H1 (cell line): ENCODE data around the gene METRN.

Source experiments
- CTCF ChIP-seq, 3 experiments: IDR thresholded peaks; 1 replicate in 2 of 3; 2 replicates in 1 of 3; pipeline versions ENCODE4 v1.5.1 to v1.6.1; 2011; ENCODE audit warnings: low read length in 3 of 3, mild to moderate bottlenecking in 3 of 3, inconsistent platforms in 2 of 3, low read depth in 1 of 3, moderate library complexity in 1 of 3; ENCODE audit not compliant: insufficient read depth in 1 of 3; ENCODE audit errors: control extremely low read depth in 1 of 3
- E2F6 ChIP-seq: IDR thresholded peaks from 2 replicates; pipeline ENCODE4 v1.6.1; 2012; ENCODE audit warnings: inconsistent platforms
- HDAC2 ChIP-seq, 2 experiments: fragments of 300-600 bp in 1 of 2; sonication (generic) in 1 of 2; IDR thresholded peaks; 2 replicates each; pipeline ENCODE4 v1.6.1; 2011 to 2012; ENCODE audit warnings: low read depth in 2 of 2, low read length in 2 of 2, mild to moderate bottlenecking in 2 of 2, moderate library complexity in 2 of 2, borderline replicate concordance in 1 of 2, inconsistent platforms in 1 of 2
- HDAC6 ChIP-seq: IDR thresholded peaks from one replicate; pipeline ENCODE4 v1.7.1; 2012; ENCODE audit warnings: low read depth, mild to moderate bottlenecking, inconsistent platforms, low read length, moderate library complexity
- JUND ChIP-seq: IDR thresholded peaks from 2 replicates; pipeline ENCODE4 v1.6.1; 2011; ENCODE audit warnings: mild to moderate bottlenecking, improper control_type of control experiment, low read length
- KDM5A ChIP-seq: fragments of 200-600 bp; IDR thresholded peaks from 2 replicates; pipeline ENCODE4 v1.7.1; 2012; ENCODE audit warnings: mild to moderate bottlenecking, low read length, inconsistent platforms, mixed read lengths
- POLR2A ChIP-seq, 2 experiments: IDR thresholded peaks; 1 replicate in 1 of 2; 2 replicates in 1 of 2; pipeline ENCODE4 v1.6.1; 2011; ENCODE audit warnings: low read depth in 2 of 2, low read length in 2 of 2, mild to moderate bottlenecking in 2 of 2; ENCODE audit errors: control extremely low read depth in 1 of 2
- POLR2AphosphoS5 ChIP-seq: IDR thresholded peaks from 2 replicates; pipeline ENCODE4 v1.6.1; 2011; ENCODE audit warnings: low read depth, low read length
- SP2 ChIP-seq: IDR thresholded peaks from 2 replicates; pipeline ENCODE4 v1.6.1; 2012; ENCODE audit warnings: mild to moderate bottlenecking, low read length, inconsistent platforms
- TAF1 ChIP-seq: IDR thresholded peaks from 2 replicates; pipeline ENCODE4 v1.6.1; 2011; ENCODE audit warnings: mild to moderate bottlenecking, low read depth, low read length
- TCF12 ChIP-seq: IDR thresholded peaks from 2 replicates; pipeline ENCODE4 v1.6.1; 2011; ENCODE audit warnings: low read depth, mild to moderate bottlenecking, low read length

GRCh38 chr16:726438-727290, 11.7 kb downstream of the METRN start, which contains the start of the genes CCDC78 and HAGHL:
- TF ChIP-seq E2F6, result peak; percentile 40; the same call in 1 of the 2 replicates
- TF ChIP-seq JUND, result no peak
- no peak for TF ChIP-seq TAF1
- TF ChIP-seq POLR2A (IDR thresholded peaks at IDR 0.05; ENCODE audit: control extremely low read depth in 1 of 2, low read depth in 2 of 2, low read length in 2 of 2), result no peak
- no peak for TF ChIP-seq CTCF (IDR thresholded peaks at IDR 0.05; ENCODE audit: control extremely low read depth in 1 of 3, insufficient read depth in 1 of 3, low read depth in 1 of 3, low read length in 3 of 3)
- TF ChIP-seq SP2, result no peak
- TF ChIP-seq TCF12, result no peak
- no peak for TF ChIP-seq HDAC2 (IDR thresholded peaks at IDR 0.05; ENCODE audit: borderline replicate concordance in 1 of 2, low read depth in 2 of 2, low read length in 2 of 2)
- TF ChIP-seq HDAC6, result no peak
- no peak for TF ChIP-seq POLR2AphosphoS5
- no peak for TF ChIP-seq KDM5A
